BJ (cell line): Measurements from ENCODE around the gene HYPK. TPM values are rescaled to one million over a fixed set of nuclear protein-coding genes. Genes with fewer than 3 reads are reported as not detected.
A peak's percentile ranks its signal among the peaks of the same experiment; 100 is the strongest.

Experiments used
- CTCF ChIA-PET: fragments of 350-600 bp; formaldehyde crosslinking; extraction: SDS; loops from one replicate; lab custom pipeline; 2021; ENCODE audit warnings: antibody characterized with exemption, inconsistent platforms; lab: Yijun Ruan, JAX
- POLR2A ChIA-PET: fragments of 300-600 bp; sonication (Branson Sonifier 250); formaldehyde crosslinking; extraction: SDS; loops from one replicate; lab custom pipeline; 2021; ENCODE audit warnings: antibody characterized with exemption; lab: Charles Lee
- DNase-seq: peaks from one replicate; pipeline ENCODE4 v3.0.0-alpha.2; 2011; ENCODE audit warnings: low read depth
- H3K27me3 ChIP-seq: 2 replicates; pipeline ENCODE4 v1.6.0; 2011; ENCODE audit warnings: low read length; ENCODE audit not compliant: control insufficient read depth, insufficient read depth
- H3K36me3 ChIP-seq: 2 replicates; pipeline ENCODE4 v1.5.1; 2011; ENCODE audit warnings: low read length; ENCODE audit not compliant: control insufficient read depth, insufficient read depth
- H3K4me3 ChIP-seq: 2 replicates; pipeline ENCODE4 v1.5.1; 2011; ENCODE audit warnings: low read depth, mild to moderate bottlenecking, control low read depth, low read length
- CTCF ChIP-seq: IDR thresholded peaks from 2 replicates; pipeline ENCODE4 v1.5.1; 2011; ENCODE audit warnings: low read depth, mild to moderate bottlenecking, control low read depth, inconsistent platforms, low read length, moderate library complexity; ENCODE audit not compliant: insufficient read depth
- polyA plus RNA-seq: library from polyadenylated mRNA; depleted of rRNA; stranded (reverse); fragments of >200 nt; gene quantifications from 2 replicates; pipeline ENCODE4 v1.2.3, GENCODE V29; 2011

Gene HYPK
- polyA plus RNA-seq, 1 experiment: 3.4 TPM

DNA sequence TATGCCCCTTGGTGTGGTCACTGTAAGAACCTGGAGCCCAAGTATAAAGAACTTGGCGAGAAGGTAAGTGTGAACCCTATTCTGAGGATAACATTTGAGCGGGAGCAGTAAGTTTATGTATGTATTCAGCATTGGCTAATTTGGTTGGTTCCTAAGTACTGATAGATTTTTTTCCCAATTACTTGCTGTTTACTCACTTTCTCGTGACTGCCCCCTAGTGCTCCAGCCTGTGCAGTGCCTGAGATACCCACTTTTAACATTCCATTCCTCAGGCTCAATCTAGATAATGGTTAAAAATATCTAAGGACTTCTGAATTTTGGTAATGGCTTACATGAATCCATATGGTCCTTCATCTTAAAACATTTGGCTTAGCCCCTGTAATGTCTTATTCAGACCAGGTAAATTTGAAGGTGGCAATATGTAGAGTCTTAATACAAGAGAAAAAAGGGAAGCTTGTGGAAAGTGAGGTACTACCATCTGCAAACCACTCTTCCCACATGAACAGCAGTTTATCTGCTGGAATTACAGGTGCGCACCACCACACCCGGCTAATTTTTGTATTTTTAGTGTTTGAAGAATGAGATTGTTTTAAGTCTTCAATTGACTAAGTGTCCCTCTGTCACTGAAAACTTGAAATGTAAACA, 30.7 kb upstream of the HYPK start:
- CTCF ChIA-PET: interaction anchor here (0.6 to 1.9 kb wide), 7 partner anchors 10 to 395 kb away, joined by 3 to 10 read pairs (median 3); no protein-coding TSS in a partner anchor
- Histone ChIP-seq H3K4me3 (no peak overlapping the region), H3K27me3 (no peaks in the 10 kb centered on the region), H3K36me3 (peaks cover 14% of the 10 kb centered on the region)
- peak; percentile 90 for TF ChIP-seq CTCF
- POLR2A ChIA-PET: no interaction called here
- peak; percentile 24 for DNase-seq

GRCh38 chr15:43771816-43772215, 28.6 kb upstream of the HYPK start:
- Histone ChIP-seq H3K36me3 (peaks cover 12% of the 10 kb centered on the region), H3K4me3 (no peak overlapping the region), H3K27me3 (no peaks in the 10 kb centered on the region)
- ChIA-PET POLR2A (interaction anchor here (0.6 kb wide), 2 partner anchors 22 to 316 kb away, joined by 4 to 12 read pairs; no protein-coding TSS in a partner anchor), CTCF (interaction anchor here (0.6 to 1.6 kb wide), 3 partner anchors 15 to 253 kb away, joined by 3 to 5 read pairs (median 3); partner anchors contain the start of genes HYPK and SERINC4)
- DNase-seq: no peak
- no peak for TF ChIP-seq CTCF

DNA sequence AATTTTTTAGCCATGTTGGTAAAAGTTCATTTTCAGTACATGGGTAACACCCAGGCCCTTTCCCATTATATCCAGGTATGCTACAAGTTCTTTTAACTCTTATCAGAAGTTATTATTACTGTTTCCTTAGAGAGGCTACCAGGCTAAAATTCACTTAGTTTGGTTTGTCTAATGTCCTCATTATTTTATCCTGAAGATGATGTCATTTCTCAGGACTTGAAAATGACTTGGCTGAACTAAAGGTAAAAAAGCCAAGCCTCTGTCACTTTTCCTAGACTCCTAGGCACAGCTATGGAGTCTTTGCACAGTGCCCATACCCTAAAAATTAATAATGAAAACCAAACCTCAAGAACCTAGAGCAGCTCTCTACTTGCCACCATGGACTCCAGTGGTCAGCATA, 27.8 kb upstream of the HYPK start:
- H3K36me3 ChIP-seq: peaks cover 10% of the 10 kb centered on the region
- TF ChIP-seq CTCF: no peak
- CTCF ChIA-PET: no interaction called here
- H3K4me3 ChIP-seq: no peak overlapping the region
- POLR2A ChIA-PET: no interaction called here
- no peaks in the 10 kb centered on the region for H3K27me3 ChIP-seq
- DNase-seq: no peak

- ChIA-PET POLR2A (no interaction called here), CTCF (no interaction called here)
- TF ChIP-seq CTCF: no peak
- no peaks in the 10 kb centered on the region for H3K27me3 ChIP-seq
- peaks cover 8% of the 10 kb centered on the region for H3K36me3 ChIP-seq
- no peak for DNase-seq
- H3K4me3 ChIP-seq: no peak overlapping the region
Measured at GRCh38 chr15:43774062-43774461, 26.3 kb upstream of the HYPK start.

- TF ChIP-seq CTCF: peak; percentile 37; the same call in 1 of the 2 replicates
- H3K4me3 ChIP-seq: no peak overlapping the region
- POLR2A ChIA-PET: no interaction called here
- H3K36me3 ChIP-seq: peaks cover 6% of the 10 kb centered on the region
- no peaks in the 10 kb centered on the region for H3K27me3 ChIP-seq
- no peak for DNase-seq
- CTCF ChIA-PET: interaction anchor here (0.6 to 2.2 kb wide), 3 partner anchors 10 to 131 kb away, joined by 3 to 5 read pairs (median 4); partner anchors contain the start of gene SERINC4
Measured at GRCh38 chr15:43775411-43775965, 24.9 kb upstream of the HYPK start.
